ENCODE measurements around the gene SEC22C.

Gene SEC22C

DNA sequence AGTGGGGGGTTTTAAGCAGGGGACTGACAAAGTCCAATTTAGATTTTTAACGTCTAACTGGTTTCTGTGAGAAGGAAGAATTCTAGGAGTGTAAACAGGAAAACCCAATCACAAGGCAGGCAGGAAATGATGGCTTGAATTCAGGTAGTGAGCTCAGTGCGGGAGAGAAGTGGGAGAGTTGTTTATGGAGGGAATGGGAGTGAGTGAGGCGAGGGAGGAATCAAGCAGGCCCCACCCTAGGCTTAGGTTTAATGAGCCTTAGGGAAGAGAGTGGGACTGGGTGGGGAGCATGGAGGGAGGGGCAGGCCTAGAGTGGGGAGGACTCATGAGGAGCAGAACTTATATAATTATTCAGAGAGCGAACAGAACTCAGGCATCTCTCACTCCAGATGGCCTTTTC, 61.4 kb downstream of the SEC22C start:
- no peaks in the 10 kb centered on the region for H3K79me2 ChIP-seq (ENCODE audit: low read length)
- no peaks in the 10 kb centered on the region for H3K4me1 ChIP-seq (ENCODE audit: low read length)
- H4K20me1 ChIP-seq (ENCODE audit: insufficient read depth, low read length) = no peaks in the 10 kb centered on the region
- no peaks in the 10 kb centered on the region for H3K9me3 ChIP-seq (ENCODE audit: insufficient read depth, low read length)
- no peaks in the 10 kb centered on the region for H3K27me3 ChIP-seq (ENCODE audit: low read depth, low read length)
- no peak overlapping the region for H3K27ac ChIP-seq (ENCODE audit: low read length)
- H3K4me2 ChIP-seq (ENCODE audit: low read length) = no peak overlapping the region
- H2AFZ ChIP-seq (ENCODE audit: low read depth, low read length) = no peak overlapping the region
- no peak overlapping the region for H3K9ac ChIP-seq (ENCODE audit: low read length)
- no peak overlapping the region for H3K4me3 ChIP-seq (ENCODE audit: low read length)
- TF ChIP-seq CTCF (IDR thresholded peaks at IDR 0.05; ENCODE audit: low read depth, low read length) = no peak
- no peak for TF ChIP-seq EZH2phosphoT487 (IDR thresholded peaks at IDR 0.05; ENCODE audit: low read depth)
- H3K36me3 ChIP-seq (replicated peaks; ENCODE audit: low read depth, low read length) = no peaks in the 10 kb centered on the region

GRCh38 chr3:42519568-42519962, 62.2 kb downstream of the SEC22C start:
- H3K36me3 ChIP-seq (replicated peaks; ENCODE audit: low read depth, low read length) = no peaks in the 10 kb centered on the region
- no peaks in the 10 kb centered on the region for H3K9me3 ChIP-seq (ENCODE audit: insufficient read depth, low read length)
- no peak overlapping the region for H3K27ac ChIP-seq (ENCODE audit: low read length)
- no peaks in the 10 kb centered on the region for H3K4me1 ChIP-seq (ENCODE audit: low read length)
- H3K27me3 ChIP-seq (ENCODE audit: low read depth, low read length) = no peaks in the 10 kb centered on the region
- no peak overlapping the region for H3K9ac ChIP-seq (ENCODE audit: low read length)
- no peaks in the 10 kb centered on the region for H3K79me2 ChIP-seq (ENCODE audit: low read length)
- TF ChIP-seq CTCF (IDR thresholded peaks at IDR 0.05; ENCODE audit: low read depth, low read length) = no peak
- no peak for TF ChIP-seq EZH2phosphoT487 (IDR thresholded peaks at IDR 0.05; ENCODE audit: low read depth)
- H4K20me1 ChIP-seq (ENCODE audit: insufficient read depth, low read length) = no peaks in the 10 kb centered on the region
- H3K4me3 ChIP-seq (ENCODE audit: low read length) = no peak overlapping the region
- no peak overlapping the region for H2AFZ ChIP-seq (ENCODE audit: low read depth, low read length)
- no peak overlapping the region for H3K4me2 ChIP-seq (ENCODE audit: low read length)

DNA sequence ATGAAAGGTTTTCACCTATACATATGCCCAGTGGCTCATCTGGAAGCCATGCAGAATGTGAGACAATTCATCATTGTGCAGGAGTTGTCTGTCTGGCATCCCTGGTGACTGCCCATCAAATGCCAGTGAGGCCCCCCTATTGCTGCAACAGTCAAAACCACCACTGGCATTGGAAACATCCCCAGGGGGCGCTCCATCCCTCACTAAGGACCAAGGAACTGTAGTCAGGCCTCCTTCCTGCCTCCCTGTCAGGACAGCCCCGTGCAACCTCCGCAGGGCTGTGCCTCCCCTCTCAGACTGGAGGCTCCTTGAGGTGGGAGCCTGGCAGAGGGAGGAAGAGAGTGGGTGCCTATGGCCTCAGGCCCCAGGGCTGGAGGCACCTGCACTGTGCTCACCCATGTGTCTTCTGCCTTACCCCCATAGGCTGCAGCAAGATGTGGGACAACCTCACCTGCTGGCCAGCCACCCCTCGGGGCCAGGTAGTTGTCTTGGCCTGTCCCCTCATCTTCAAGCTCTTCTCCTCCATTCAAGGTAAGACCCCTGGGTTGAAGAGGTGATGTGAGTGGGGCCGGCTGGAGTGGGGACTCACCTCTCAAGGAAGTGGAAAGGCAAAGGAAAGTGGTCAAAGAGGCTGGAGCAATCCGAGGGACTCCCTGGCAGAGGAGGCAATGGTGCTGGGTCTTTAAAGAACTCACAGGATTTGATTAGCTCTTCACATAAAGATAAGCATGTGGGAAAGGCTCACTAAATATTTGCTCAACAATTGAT, 62.8 kb downstream of the SEC22C start:
- H2AFZ ChIP-seq (ENCODE audit: low read depth, low read length) = no peak overlapping the region
- H3K36me3 ChIP-seq (replicated peaks; ENCODE audit: low read depth, low read length) = no peaks in the 10 kb centered on the region
- no peaks in the 10 kb centered on the region for H3K79me2 ChIP-seq (ENCODE audit: low read length)
- H3K4me1 ChIP-seq (ENCODE audit: low read length) = no peaks in the 10 kb centered on the region
- H3K4me2 ChIP-seq (ENCODE audit: low read length) = no peak overlapping the region
- no peak overlapping the region for H3K9ac ChIP-seq (ENCODE audit: low read length)
- H4K20me1 ChIP-seq (ENCODE audit: insufficient read depth, low read length) = no peaks in the 10 kb centered on the region
- H3K9me3 ChIP-seq (ENCODE audit: insufficient read depth, low read length) = no peaks in the 10 kb centered on the region
- no peak overlapping the region for H3K4me3 ChIP-seq (ENCODE audit: low read length)
- peak; percentile 42 for TF ChIP-seq CTCF (IDR thresholded peaks at IDR 0.05; ENCODE audit: low read depth, low read length)
- no peak for TF ChIP-seq EZH2phosphoT487 (IDR thresholded peaks at IDR 0.05; ENCODE audit: low read depth)
- no peak overlapping the region for H3K27ac ChIP-seq (ENCODE audit: low read length)
- no peaks in the 10 kb centered on the region for H3K27me3 ChIP-seq (ENCODE audit: low read depth, low read length)

- Histone ChIP-seq H3K4me3 (ENCODE audit: low read length) (no peak overlapping the region), H4K20me1 (ENCODE audit: insufficient read depth, low read length) (no peaks in the 10 kb centered on the region), H3K4me2 (ENCODE audit: low read length) (no peak overlapping the region), H3K9ac (ENCODE audit: low read length) (no peak overlapping the region), H3K27me3 (ENCODE audit: low read depth, low read length) (no peaks in the 10 kb centered on the region), H3K79me2 (ENCODE audit: low read length) (no peaks in the 10 kb centered on the region), H3K9me3 (ENCODE audit: insufficient read depth, low read length) (no peaks in the 10 kb centered on the region), H3K36me3 (replicated peaks; ENCODE audit: low read depth, low read length) (no peaks in the 10 kb centered on the region), H3K27ac (ENCODE audit: low read length) (no peak overlapping the region), H2AFZ (ENCODE audit: low read depth, low read length) (no peak overlapping the region), H3K4me1 (ENCODE audit: low read length) (no peaks in the 10 kb centered on the region)
- TF ChIP-seq CTCF (IDR thresholded peaks at IDR 0.05; ENCODE audit: low read depth, low read length) = no peak
- TF ChIP-seq EZH2phosphoT487 (IDR thresholded peaks at IDR 0.05; ENCODE audit: low read depth) = no peak
These were observed 64.7 kb downstream of the SEC22C start for GRCh38 chr3:42517117-42517516.
